Spinal cord (tissue), 10 donors: ENCODE results near the gene MAP6. TPM values are rescaled to one million over a fixed set of nuclear protein-coding genes. Genes with fewer than 3 reads are reported as not detected.

ENCODE experiments used
- DNase-seq, 6 donors: peaks; one replicate each; pipeline versions ENCODE4 v3.0.0 to v3.0.0-alpha.2; 2013 to 2015; ENCODE audit warnings: low spot score in 6 of 6, low read depth in 4 of 6
- H3K27ac ChIP-seq: one replicate; pipeline ENCODE4 v1.5.1; 2013; ENCODE audit warnings: low read depth, low read length, control low read depth
- H3K27me3 ChIP-seq: one replicate; pipeline ENCODE4 v1.6.1; 2013; ENCODE audit warnings: low read length; ENCODE audit not compliant: control insufficient read depth, insufficient read depth
- H3K36me3 ChIP-seq: one replicate; pipeline ENCODE4 v1.6.1; 2013; ENCODE audit warnings: low read length; ENCODE audit not compliant: control insufficient read depth, insufficient read depth
- H3K4me1 ChIP-seq: one replicate; pipeline ENCODE4 v1.6.1; 2013; ENCODE audit warnings: low read length; ENCODE audit not compliant: control insufficient read depth, insufficient read depth
- H3K4me3 ChIP-seq: one replicate; pipeline ENCODE4 v1.5.1; 2013; ENCODE audit warnings: low read depth, low read length, control low read depth
- H3K9me3 ChIP-seq: one replicate; pipeline ENCODE4 v1.6.1; 2013; ENCODE audit warnings: low read length; ENCODE audit not compliant: control insufficient read depth, insufficient read depth
- WGBS: methylation state at CpG from one replicate; pipeline ENCODE4 v1.1.5; 2013; ENCODE audit warnings: missing lambda C conversion rate; ENCODE audit not compliant: insufficient coverage; 5-methylcytosine and 5-hydroxymethylcytosine counted together
- polyA plus RNA-seq, 2 donors: library from polyadenylated mRNA; unstranded; fragments of 120-200 nt; gene quantifications; one replicate each; pipeline ENCODE4 v1.2.1, GENCODE V29; 2013; ENCODE audit not compliant: insufficient read length in 2 of 2
- total RNA-seq, 2 donors: library from RNA; depleted of rRNA in 1 of 2; stranded (reverse); fragments of 120-200 nt in 1 of 2; fragments of >200 nt in 1 of 2; gene quantifications; one replicate each; pipeline versions ENCODE4 v1.2.3 to v1.2.4, GENCODE V29; 2013 to 2014
- donor health status: healthy.

Gene MAP6
- total and polyA plus RNA-seq, 4 donors: 64.5 to 190 (median 125) TPM

GRCh38 chr11:75562048-75562835, 106.6 kb downstream of the MAP6 start, which contains the start of gene SERPINH1:
Gene SERPINH1, plus strand, starts transcription at chr11:75562253. Its CDS starts 4,097 bp downstream, at chr11:75566350.
- Histone ChIP-seq H3K27me3 (peaks cover 10% of the 10 kb centered on the region), H3K4me1 (peaks cover 64% of the 10 kb centered on the region), H3K27ac (peak within 1 kb of the TSS; percentile 98), H3K4me3 (peak within 1 kb of the TSS; percentile 96), H3K36me3 (peaks cover 21% of the 10 kb centered on the region), H3K9me3 (no peaks in the 10 kb centered on the region)
- peak in 3 of 6 donors; percentile 68 to 94 (median 90) for DNase-seq
- WGBS: under 1% methylated on average over 51 of the region's 51 CpGs

GRCh38 chr11:75561426-75562047, 107.3 kb downstream of the MAP6 start:
- WGBS: 15% methylated on average over 19 of the region's 21 CpGs
- peaks cover 14% of the 10 kb centered on the region for H3K36me3 ChIP-seq
- peaks cover 65% of the 10 kb centered on the region for H3K4me1 ChIP-seq
- peaks cover 10% of the 10 kb centered on the region for H3K27me3 ChIP-seq
- DNase-seq: no peak
- H3K27ac ChIP-seq: peak overlapping the region; percentile 98
- H3K9me3 ChIP-seq: no peaks in the 10 kb centered on the region
- H3K4me3 ChIP-seq: peak overlapping the region; percentile 96

GRCh38 chr11:75560644-75561043, 108.2 kb downstream of the MAP6 start:
- peaks cover 10% of the 10 kb centered on the region for H3K27me3 ChIP-seq
- 83% methylated on average over 1 of the region's 1 CpG for WGBS
- no peaks in the 10 kb centered on the region for H3K9me3 ChIP-seq
- H3K4me3 ChIP-seq: no peak overlapping the region
- no peak for DNase-seq
- peaks cover 65% of the 10 kb centered on the region for H3K4me1 ChIP-seq
- peak overlapping the region; percentile 98 for H3K27ac ChIP-seq
- peaks cover 9% of the 10 kb centered on the region for H3K36me3 ChIP-seq

- peak overlapping the region; percentile 93 for H3K27ac ChIP-seq
- WGBS: 35% methylated on average over 5 of the region's 8 CpGs
- peak in 1 of 6 donors; percentile 68 for DNase-seq
Observed at GRCh38 chr11:75558939-75559843, 109.6 kb downstream of the MAP6 start.

GRCh38 chr11:75557666-75558494, 111.0 kb downstream of the MAP6 start:
- H3K27ac ChIP-seq: peak overlapping the region; percentile 93
- no peaks in the 10 kb centered on the region for H3K36me3 ChIP-seq
- H3K4me1 ChIP-seq: peaks cover 66% of the 10 kb centered on the region
- WGBS: 66% methylated on average over 9 of the region's 17 CpGs
- peak in 1 of 6 donors; percentile 80 for DNase-seq
- peaks cover 10% of the 10 kb centered on the region for H3K27me3 ChIP-seq
- no peak overlapping the region for H3K4me3 ChIP-seq
- H3K9me3 ChIP-seq: no peaks in the 10 kb centered on the region

More at GRCh38 chr11:75558939-75559843, 109.6 kb downstream of the MAP6 start:
- H3K4me1 ChIP-seq: peaks cover 70% of the 10 kb centered on the region
- peaks cover 5% of the 10 kb centered on the region for H3K36me3 ChIP-seq
- peak overlapping the region; percentile 21 for H3K4me3 ChIP-seq
- H3K9me3 ChIP-seq: no peaks in the 10 kb centered on the region
- peaks cover 10% of the 10 kb centered on the region for H3K27me3 ChIP-seq

GRCh38 chr11:75556275-75556674, 112.6 kb downstream of the MAP6 start:
- H3K4me1 ChIP-seq: peaks cover 50% of the 10 kb centered on the region
- no peak overlapping the region for H3K4me3 ChIP-seq
- H3K27ac ChIP-seq: no peak overlapping the region
- no peak for DNase-seq
- no peaks in the 10 kb centered on the region for H3K9me3 ChIP-seq
- H3K27me3 ChIP-seq: no peaks in the 10 kb centered on the region
- H3K36me3 ChIP-seq: no peaks in the 10 kb centered on the region
- WGBS: 93% methylated on average over 3 of the region's 3 CpGs

- 75% methylated on average over 10 of the region's 12 CpGs for WGBS
- H3K27ac ChIP-seq: peak overlapping the region; percentile 97
- peak overlapping the region; percentile 28 for H3K4me3 ChIP-seq
- H3K4me1 ChIP-seq: peaks cover 50% of the 10 kb centered on the region
- no peak for DNase-seq
- H3K27me3 ChIP-seq: no peaks in the 10 kb centered on the region
- no peaks in the 10 kb centered on the region for H3K36me3 ChIP-seq
- H3K9me3 ChIP-seq: no peaks in the 10 kb centered on the region
Observed at GRCh38 chr11:75555079-75555811, 113.6 kb downstream of the MAP6 start.

- WGBS: 26% methylated on average over 21 of the region's 21 CpGs
- Histone ChIP-seq H3K27me3 (no peaks in the 10 kb centered on the region), H3K27ac (peak overlapping the region; percentile 97), H3K36me3 (no peaks in the 10 kb centered on the region), H3K9me3 (no peaks in the 10 kb centered on the region), H3K4me3 (peak overlapping the region; percentile 28), H3K4me1 (peaks cover 45% of the 10 kb centered on the region)
- DNase-seq: peak in 5 of 6 donors; percentile 68 to 97 (median 81)
Observed at GRCh38 chr11:75554258-75555022, 114.4 kb downstream of the MAP6 start.
